HUDEP-2 (cell line): ENCODE measurements around the gene FUBP1.
A peak's percentile ranks its signal among the peaks of the same experiment; 100 is the strongest.
"Not testable (repeated sequence)": the region's sequence is repeated elsewhere in the genome, so short reads cannot be mapped to it uniquely, and the experiment has no call there.

Experiments used
- DNase-seq, 76 experiments: peaks; one replicate each; lab custom pipeline; 2025; ENCODE audit not compliant: unreplicated experiment in 76 of 76; lab: John Stamatoyannopoulos, UW

Gene FUBP1

GRCh38 chr1:77978969-77979876 is at the start of gene FUBP1:
Gene FUBP1, minus strand, starts transcription at chr1:77979072. Its CDS starts 68 bp downstream, at chr1:77979004.
- DNase-seq: peak; percentile 34 to 97 (median 91)

GRCh38 chr1:78021134-78021533 is 42.3 kb upstream of the FUBP1 start:
- not testable (repeated sequence) for DNase-seq

GRCh38 chr1:78019024-78019423 is 40.2 kb upstream of the FUBP1 start:
- no peak for DNase-seq

GRCh38 chr1:78015148-78015547 is 36.3 kb upstream of the FUBP1 start:
- DNase-seq: no peak

- DNase-seq: no peak
Observed at GRCh38 chr1:78011050-78011449, 32.2 kb upstream of the FUBP1 start.

GRCh38 chr1:78009836-78010235 is 31.0 kb upstream of the FUBP1 start:
- DNase-seq: no peak

- DNase-seq: no peak
Observed at GRCh38 chr1:78009276-78009675, 30.4 kb upstream of the FUBP1 start.

- no peak for DNase-seq
Observed at GRCh38 chr1:78007677-78008341, 28.9 kb upstream of the FUBP1 start.

- no peak for DNase-seq
Observed at GRCh38 chr1:78006521-78006920, 27.6 kb upstream of the FUBP1 start.

GRCh38 chr1:78005755-78006154 is 26.9 kb upstream of the FUBP1 start:
- DNase-seq: peak in 30 of 76 experiments; percentile 10 to 63 (median 38)

GRCh38 chr1:78005448-78005722 is 26.5 kb upstream of the FUBP1 start:
- no peak for DNase-seq

- peak in 72 of 76 experiments; percentile 3 to 96 (median 74) for DNase-seq
Observed at GRCh38 chr1:78004719-78005447, 26.0 kb upstream of the FUBP1 start, which contains the start of gene DNAJB4. Gene DNAJB4, plus strand, starts transcription at chr1:78004939. Its CDS starts 172 bp downstream, at chr1:78005111.

- peak in 70 of 76 experiments; percentile 8 to 89 (median 51) for DNase-seq
Observed at GRCh38 chr1:78003882-78004718, 25.2 kb upstream of the FUBP1 start.

- peak in 17 of 76 experiments; percentile 2 to 56 (median 19) for DNase-seq
Observed at GRCh38 chr1:78003070-78003746, 24.3 kb upstream of the FUBP1 start.

- DNase-seq: not testable (repeated sequence)
Observed at GRCh38 chr1:78000536-78000935, 21.7 kb upstream of the FUBP1 start.

- no peak for DNase-seq
Observed at GRCh38 chr1:77996734-77997133, 17.9 kb upstream of the FUBP1 start.

GRCh38 chr1:77994117-77994705 is 15.3 kb upstream of the FUBP1 start:
- DNase-seq: no peak

- DNase-seq: no peak
Observed at GRCh38 chr1:77991638-77992037, 12.8 kb upstream of the FUBP1 start.

- DNase-seq: no peak
Observed at GRCh38 chr1:77990629-77991204, 11.8 kb upstream of the FUBP1 start.
